Transverse colon (tissue), 4 donors: ENCODE data around the gene TRAPPC14.

Experiments used
- EP300 ChIP-seq: sonication (generic); formaldehyde crosslinking; IDR thresholded peaks from one replicate; pipeline ENCODE4 v1.6.1; 2017; ENCODE audit warnings: antibody characterized with exemption, low read depth
- POLR2A ChIP-seq: fragments of 450-650 bp; IDR thresholded peaks from one replicate; pipeline ENCODE4 v1.6.1; 2016; ENCODE audit warnings: antibody characterized with exemption, mild to moderate bottlenecking, moderate library complexity
- POLR2AphosphoS5 ChIP-seq, 3 donors: sonication (generic); formaldehyde crosslinking; IDR thresholded peaks; one replicate each; pipeline ENCODE4 v1.6.1; 2016; ENCODE audit warnings: antibody characterized with exemption in 3 of 3
- TF ChIP-seq, protein P1 (sequence below), 5 experiments: fragments of 200-600 bp in 3 of 5; fragments of 450-650 bp in 2 of 5; sonication (generic) in 3 of 5; IDR thresholded peaks; 1 replicate in 2 of 5; 2 replicates in 3 of 5; pipeline ENCODE4 v1.5.1; 2016 to 2017; ENCODE audit warnings: antibody characterized with exemption in 5 of 5, inconsistent platforms in 3 of 5, mild to moderate bottlenecking in 2 of 5, moderate library complexity in 1 of 5

DNA sequence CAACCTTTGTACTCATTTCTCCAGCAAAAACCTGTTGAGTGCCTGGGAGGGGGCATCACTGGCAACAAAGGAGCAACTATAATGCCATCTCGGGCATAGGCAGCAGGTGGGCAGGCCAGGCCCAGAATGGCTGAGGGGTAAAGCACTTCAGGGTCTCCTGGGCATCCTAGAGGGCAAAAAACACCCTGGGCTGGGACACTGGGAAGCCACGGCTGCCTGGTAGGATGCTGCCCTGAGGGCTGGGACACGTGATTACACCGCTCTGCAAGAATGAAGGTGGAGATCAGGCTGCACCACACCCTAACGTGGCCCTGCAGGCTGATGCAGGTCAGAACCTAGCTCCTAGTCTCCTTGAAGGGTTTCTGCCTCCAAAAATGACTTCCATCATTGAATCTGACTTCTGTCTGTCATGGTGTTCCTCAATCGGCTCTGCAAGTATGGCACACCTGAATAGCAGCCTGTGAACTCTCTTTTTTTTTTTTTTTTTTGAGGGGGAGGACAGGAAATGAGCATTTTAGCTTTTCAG lies 4.5 kb upstream of the TRAPPC14 start:
- TF ChIP-seq POLR2A (no peak), POLR2AphosphoS5 (IDR thresholded peaks at IDR 0.05) (peak in 2 of 3 donors; percentile 28 to 32), EP300 (no peak)
- TF ChIP-seq, protein P1, sequence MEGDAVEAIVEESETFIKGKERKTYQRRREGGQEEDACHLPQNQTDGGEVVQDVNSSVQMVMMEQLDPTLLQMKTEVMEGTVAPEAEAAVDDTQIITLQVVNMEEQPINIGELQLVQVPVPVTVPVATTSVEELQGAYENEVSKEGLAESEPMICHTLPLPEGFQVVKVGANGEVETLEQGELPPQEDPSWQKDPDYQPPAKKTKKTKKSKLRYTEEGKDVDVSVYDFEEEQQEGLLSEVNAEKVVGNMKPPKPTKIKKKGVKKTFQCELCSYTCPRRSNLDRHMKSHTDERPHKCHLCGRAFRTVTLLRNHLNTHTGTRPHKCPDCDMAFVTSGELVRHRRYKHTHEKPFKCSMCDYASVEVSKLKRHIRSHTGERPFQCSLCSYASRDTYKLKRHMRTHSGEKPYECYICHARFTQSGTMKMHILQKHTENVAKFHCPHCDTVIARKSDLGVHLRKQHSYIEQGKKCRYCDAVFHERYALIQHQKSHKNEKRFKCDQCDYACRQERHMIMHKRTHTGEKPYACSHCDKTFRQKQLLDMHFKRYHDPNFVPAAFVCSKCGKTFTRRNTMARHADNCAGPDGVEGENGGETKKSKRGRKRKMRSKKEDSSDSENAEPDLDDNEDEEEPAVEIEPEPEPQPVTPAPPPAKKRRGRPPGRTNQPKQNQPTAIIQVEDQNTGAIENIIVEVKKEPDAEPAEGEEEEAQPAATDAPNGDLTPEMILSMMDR (IDR thresholded peaks at IDR 0.05) = no peak
